Astrocyte of the cerebellum (primary cell): ENCODE data around the gene SH3RF3.

Source experiments
- DNase-seq: peaks from one replicate; pipeline ENCODE4 v3.0.0-alpha.2; 2011; ENCODE audit warnings: low read depth
- H3K4me3 ChIP-seq: 2 replicates; pipeline ENCODE4 v1.5.1; 2011; ENCODE audit warnings: mild to moderate bottlenecking, low read depth, low read length, moderate library complexity
- in situ Hi-C: cut with HindIII; loops from 2 replicates; pipeline ENCODE4 v1.10.0; 2017; ENCODE audit warnings: low sequenced_read_pairs
- TF ChIP-seq, protein P1 (sequence below): IDR thresholded peaks from 2 replicates; pipeline ENCODE4 v1.5.1; 2012; ENCODE audit warnings: low read length, low read depth, moderate library complexity, mild to moderate bottlenecking; ENCODE audit errors: missing control alignments

Gene SH3RF3

GRCh38 chr2:109180786-109181185, 51.8 kb downstream of the SH3RF3 start:
- in situ Hi-C loops = no loop called here
- TF ChIP-seq, protein P1, sequence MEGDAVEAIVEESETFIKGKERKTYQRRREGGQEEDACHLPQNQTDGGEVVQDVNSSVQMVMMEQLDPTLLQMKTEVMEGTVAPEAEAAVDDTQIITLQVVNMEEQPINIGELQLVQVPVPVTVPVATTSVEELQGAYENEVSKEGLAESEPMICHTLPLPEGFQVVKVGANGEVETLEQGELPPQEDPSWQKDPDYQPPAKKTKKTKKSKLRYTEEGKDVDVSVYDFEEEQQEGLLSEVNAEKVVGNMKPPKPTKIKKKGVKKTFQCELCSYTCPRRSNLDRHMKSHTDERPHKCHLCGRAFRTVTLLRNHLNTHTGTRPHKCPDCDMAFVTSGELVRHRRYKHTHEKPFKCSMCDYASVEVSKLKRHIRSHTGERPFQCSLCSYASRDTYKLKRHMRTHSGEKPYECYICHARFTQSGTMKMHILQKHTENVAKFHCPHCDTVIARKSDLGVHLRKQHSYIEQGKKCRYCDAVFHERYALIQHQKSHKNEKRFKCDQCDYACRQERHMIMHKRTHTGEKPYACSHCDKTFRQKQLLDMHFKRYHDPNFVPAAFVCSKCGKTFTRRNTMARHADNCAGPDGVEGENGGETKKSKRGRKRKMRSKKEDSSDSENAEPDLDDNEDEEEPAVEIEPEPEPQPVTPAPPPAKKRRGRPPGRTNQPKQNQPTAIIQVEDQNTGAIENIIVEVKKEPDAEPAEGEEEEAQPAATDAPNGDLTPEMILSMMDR = no peak
- no peak for DNase-seq
- no peak overlapping the region for H3K4me3 ChIP-seq

GRCh38 chr2:109182426-109182825, 53.4 kb downstream of the SH3RF3 start:
- TF ChIP-seq, protein P1 = no peak
- DNase-seq = no peak
- in situ Hi-C loops = no loop called here
- no peak overlapping the region for H3K4me3 ChIP-seq

DNA sequence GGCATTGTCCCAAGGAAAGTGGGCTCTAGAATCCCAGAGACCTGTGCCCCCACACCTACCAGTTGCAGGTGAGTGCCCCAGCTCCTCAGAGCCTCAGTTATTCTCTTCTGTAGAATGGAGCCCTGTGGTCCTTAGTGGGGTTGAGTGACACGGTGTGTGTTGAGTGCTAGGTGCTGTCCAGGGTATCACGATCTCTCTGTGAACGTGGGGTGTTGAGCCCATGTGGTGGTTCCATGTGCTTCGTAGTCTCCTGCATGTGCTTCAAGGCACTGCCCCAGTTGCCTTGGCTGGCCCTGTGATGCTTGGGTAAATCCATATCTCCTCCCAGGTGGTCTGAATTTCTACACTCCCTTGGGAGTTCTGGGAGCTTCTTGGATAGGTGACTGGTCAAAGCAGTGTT, 54.9 kb downstream of the SH3RF3 start:
- DNase-seq = no peak
- TF ChIP-seq, protein P1 = no peak
- in situ Hi-C loops = no loop called here
- no peak overlapping the region for H3K4me3 ChIP-seq

- DNase-seq = no peak
- no peak overlapping the region for H3K4me3 ChIP-seq
- in situ Hi-C loops = no loop called here
- TF ChIP-seq, protein P1 = no peak
These were observed 55.4 kb downstream of the SH3RF3 start for GRCh38 chr2:109184368-109184767.

GRCh38 chr2:109185338-109185737, 56.3 kb downstream of the SH3RF3 start:
- H3K4me3 ChIP-seq = no peak overlapping the region
- no peak for DNase-seq
- TF ChIP-seq, protein P1 = no peak
- in situ Hi-C loops = no loop called here

- no peak for DNase-seq
- TF ChIP-seq, protein P1 = no peak
- in situ Hi-C loops = no loop called here
- no peak overlapping the region for H3K4me3 ChIP-seq
These were observed 57.0 kb downstream of the SH3RF3 start for GRCh38 chr2:109185821-109186570.
